Frontal cortex (tissue), 4 donors: ENCODE measurements around the gene STAB1. TPM values are rescaled to one million over a fixed set of nuclear protein-coding genes. Genes with fewer than 3 reads are reported as not detected.

Source experiments
- DNase-seq, 2 donors: peaks; one replicate each; pipeline ENCODE4 v3.0.0; 2012; ENCODE audit warnings: low spot score in 2 of 2
- FAIRE-seq: peaks from 2 replicates; lab custom pipeline; 2012; peaks lifted over from hg19 to GRCh38; lab: Jason Lieb, UNC
- total RNA-seq: library from RNA; depleted of rRNA; stranded (reverse); fragments of >200 nt; gene quantifications from one replicate; pipeline ENCODE4 v1.2.3, GENCODE V29; 2014
- donor health status: control.
- donor health status: control.
- donor health status: control.

STAB1 gene
- total RNA-seq, 1 donor from 2014 or later: 13.9 TPM

DNA sequence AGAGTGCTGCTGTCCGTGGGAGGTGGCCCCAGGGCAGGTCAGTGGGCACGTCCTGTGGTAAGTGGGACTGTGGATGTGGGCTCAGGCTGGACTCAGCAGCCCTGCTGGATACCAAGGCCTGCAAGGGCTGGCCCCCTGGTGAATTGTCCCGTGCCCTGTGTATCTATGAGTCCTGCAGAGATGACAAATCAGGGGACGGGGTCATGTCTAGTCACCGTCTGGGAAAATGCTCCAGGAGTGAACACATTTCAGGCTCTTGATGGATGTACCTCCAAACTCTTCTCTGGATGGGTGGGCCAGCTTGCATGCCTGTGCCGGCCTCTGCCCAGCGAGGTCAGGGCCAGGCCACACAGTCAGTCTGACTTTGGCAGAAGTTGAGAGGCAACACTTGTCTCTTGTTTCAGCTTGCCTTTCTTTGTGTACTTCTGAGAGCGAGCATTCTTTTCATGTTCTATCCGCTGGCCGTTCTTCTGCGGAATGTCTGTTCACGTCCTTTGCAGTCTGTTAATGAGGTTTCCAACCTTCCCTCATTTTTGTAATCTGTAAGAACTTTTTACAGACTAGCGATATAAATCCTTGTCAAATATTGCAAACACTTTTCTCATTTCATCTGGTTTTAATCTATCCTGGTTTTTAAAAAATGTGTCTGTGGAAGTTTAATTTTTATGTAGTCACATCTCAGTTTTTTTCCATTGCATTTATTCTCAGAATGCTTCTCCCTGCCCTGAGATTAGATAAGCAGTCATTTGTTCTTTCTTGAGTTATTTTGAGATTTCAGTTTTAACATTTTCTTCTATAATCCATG lies 11.4 kb upstream of the STAB1 start:
- DNase-seq (no peak), FAIRE-seq (no peak)

DNA sequence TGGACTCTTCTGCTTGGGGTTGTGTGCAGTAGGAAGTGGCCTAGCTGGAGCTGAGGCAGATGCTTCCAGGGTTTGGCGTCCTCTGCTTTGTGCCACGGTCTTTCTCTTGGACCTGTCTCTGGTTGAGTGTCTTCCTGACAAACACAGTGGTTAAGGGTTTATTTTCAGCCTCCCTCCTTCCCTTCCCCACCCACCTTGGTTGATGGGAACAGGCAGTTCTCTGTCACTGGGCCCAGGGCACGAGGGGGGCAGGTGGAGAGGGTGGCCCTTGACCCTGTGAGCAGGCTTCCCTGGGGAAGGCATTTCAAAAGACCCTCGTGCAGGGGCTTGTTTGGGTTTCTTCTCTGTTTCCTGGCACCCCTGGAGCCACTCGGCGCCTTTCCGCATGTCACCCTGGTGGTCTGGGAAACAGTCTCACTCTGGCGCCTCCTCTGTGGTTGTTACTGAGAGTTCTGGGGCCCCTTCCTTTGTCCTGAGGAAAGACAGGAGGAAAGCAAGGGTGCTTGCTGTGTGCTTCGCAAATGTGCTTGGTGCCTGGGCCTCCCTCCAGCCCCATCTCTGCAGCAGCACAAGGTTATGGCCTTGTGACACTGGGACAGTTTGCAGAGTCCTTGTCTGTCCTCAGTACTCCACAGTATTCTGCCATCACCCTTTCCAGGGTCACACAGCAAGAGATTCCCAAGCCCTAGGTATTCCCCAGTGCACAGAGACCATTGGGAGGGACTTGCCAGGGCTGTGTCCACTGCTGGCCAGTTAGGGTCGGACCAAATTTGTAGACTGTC lies 10.3 kb upstream of the STAB1 start:
- FAIRE-seq (no peak), DNase-seq (no peak)

DNA sequence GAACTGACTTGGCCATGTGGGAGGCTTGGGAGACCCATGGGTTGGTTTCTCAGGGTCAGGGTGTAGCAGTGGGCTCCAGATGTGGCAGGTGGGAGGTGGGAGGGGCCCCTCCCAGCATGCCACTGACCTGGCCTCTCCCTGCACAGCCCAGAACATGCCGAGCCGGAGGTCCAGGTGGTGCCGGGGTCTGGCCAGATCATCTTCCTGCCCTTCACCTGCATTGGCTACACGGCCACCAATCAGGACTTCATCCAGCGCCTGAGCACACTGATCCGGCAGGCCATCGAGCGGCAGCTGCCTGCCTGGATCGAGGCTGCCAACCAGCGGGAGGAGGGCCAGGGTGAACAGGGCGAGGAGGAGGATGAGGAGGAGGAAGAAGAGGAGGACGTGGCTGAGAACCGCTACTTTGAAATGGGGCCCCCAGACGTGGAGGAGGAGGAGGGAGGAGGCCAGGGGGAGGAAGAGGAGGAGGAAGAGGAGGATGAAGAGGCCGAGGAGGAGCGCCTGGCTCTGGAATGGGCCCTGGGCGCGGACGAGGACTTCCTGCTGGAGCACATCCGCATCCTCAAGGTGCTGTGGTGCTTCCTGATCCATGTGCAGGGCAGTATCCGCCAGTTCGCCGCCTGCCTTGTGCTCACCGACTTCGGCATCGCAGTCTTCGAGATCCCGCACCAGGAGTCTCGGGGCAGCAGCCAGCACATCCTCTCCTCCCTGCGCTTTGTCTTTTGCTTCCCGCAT lies 7.9 kb upstream of the STAB1 start:
- FAIRE-seq: no peak
- no peak for DNase-seq

DNA sequence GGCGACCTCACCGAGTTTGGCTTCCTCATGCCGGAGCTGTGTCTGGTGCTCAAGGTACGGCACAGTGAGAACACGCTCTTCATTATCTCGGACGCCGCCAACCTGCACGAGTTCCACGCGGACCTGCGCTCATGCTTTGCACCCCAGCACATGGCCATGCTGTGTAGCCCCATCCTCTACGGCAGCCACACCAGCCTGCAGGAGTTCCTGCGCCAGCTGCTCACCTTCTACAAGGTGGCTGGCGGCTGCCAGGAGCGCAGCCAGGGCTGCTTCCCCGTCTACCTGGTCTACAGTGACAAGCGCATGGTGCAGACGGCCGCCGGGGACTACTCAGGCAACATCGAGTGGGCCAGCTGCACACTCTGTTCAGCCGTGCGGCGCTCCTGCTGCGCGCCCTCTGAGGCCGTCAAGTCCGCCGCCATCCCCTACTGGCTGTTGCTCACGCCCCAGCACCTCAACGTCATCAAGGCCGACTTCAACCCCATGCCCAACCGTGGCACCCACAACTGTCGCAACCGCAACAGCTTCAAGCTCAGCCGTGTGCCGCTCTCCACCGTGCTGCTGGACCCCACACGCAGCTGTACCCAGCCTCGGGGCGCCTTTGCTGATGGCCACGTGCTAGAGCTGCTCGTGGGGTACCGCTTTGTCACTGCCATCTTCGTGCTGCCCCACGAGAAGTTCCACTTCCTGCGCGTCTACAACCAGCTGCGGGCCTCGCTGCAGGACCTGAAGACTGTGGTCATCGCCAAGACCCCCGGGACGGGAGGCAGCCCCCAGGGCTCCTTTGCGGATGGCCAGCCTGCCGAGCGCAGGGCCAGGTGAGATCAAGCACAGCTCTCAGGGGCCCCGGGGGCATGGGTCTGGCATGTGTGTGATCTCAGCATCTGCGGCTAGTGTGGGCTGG lies 7.1 kb upstream of the STAB1 start:
- no peak for FAIRE-seq

DNA sequence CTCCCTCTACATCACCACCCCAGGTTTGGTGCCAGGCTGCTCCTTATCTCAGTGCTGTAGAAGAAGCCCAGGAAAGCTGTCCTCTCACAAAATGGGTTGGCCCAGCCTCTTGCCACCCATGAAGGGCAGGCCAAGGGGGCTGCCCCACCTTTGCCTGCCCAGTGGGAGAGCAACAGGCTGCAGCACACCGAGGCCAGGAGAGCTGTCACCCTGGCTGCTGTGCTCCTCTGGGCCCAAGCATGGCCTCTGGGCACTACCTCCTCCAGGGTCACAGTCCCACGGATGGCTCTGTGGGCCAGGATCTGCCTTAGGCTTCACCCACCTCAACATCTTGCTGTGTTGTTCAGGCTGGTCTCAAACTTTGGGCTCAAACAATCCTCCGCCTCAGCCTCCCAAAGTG lies 6.4 kb upstream of the STAB1 start:
- FAIRE-seq (no peak), DNase-seq (no peak)

More for the DNA sequence above, 7.1 kb upstream of the STAB1 start:
- DNase-seq: no peak

DNA sequence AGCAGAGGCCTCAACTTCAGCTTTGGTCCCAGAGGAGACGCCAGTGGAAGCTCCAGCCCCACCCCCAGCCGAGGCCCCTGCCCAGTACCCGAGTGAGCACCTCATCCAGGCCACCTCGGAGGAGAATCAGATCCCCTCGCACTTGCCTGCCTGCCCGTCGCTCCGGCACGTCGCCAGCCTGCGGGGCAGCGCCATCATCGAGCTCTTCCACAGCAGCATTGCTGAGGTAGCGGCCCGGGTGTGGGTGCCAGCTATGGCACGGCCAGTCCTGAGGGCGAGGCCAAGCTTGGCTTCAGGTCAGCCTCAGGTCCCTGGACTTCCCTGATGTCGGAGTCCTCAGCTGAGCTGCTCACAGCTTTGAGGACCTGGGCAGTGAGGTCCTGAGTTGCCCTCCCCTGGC lies 5.7 kb upstream of the STAB1 start:
- FAIRE-seq (no peak), DNase-seq (no peak)

DNA sequence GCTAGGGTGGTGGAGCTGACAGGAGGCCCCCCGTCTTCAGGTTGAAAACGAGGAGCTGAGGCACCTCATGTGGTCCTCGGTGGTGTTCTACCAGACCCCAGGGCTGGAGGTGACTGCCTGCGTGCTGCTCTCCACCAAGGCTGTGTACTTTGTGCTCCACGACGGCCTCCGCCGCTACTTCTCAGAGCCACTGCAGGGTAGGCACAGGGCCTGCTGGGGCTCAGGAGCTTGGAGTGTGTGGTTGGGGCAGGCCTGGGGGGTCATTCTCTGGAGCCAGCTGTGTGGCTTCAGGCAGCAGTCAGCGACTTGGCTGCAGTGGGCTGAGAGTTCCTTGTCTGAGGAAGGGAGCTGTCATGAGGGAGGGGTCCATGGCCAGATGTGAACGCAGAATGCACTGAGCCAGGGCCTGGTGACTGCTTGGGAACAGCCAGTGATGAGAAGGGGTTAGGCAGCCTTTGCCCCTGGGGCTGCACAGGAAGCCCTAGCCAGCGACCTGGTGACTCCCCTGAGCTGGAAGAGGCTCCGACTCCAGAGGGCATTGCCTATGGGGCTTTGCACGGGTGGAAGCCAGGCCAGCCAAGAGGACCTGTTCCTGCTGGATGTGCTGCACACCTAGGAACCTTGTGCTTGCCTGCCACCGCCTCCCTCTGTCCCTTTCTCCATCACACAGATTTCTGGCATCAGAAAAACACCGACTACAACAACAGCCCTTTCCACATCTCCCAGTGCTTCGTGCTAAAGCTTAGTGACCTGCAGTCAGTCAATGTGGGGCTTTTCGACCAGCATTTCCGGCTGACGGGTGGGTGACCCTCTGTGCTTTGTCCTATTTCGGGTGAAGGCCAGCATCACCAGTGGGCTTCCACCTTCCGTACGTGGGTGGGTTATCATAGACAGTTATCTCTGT lies 4.9 kb upstream of the STAB1 start:
- FAIRE-seq (no peak), DNase-seq (no peak)

DNA sequence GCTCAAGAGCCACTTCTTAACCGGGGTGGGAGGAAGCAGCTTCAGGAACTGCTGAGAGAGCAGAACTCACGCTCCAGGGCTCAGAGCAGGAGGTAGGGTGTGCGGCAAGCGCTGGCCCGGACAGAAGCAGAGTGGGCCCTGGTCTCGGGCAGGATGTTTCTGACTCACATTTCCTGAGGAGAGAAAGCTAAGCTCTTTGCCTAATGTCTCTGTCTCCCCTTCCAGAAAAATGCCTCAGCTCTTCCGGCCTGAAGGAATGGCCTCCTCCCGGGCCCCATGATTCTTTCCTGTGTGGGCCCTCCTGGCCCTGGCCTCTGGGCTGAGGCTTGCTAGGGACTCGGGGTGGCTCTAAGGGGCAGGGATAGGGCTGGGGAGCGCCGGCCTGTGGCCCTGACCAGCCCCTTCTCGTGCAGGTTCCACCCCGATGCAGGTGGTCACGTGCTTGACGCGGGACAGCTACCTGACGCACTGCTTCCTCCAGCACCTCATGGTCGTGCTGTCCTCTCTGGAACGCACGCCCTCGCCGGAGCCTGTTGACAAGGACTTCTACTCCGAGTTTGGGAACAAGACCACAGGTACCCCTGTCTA lies 4.1 kb upstream of the STAB1 start:
- DNase-seq: peak in 1 of 2 donors; percentile 62
- no peak for FAIRE-seq

DNA sequence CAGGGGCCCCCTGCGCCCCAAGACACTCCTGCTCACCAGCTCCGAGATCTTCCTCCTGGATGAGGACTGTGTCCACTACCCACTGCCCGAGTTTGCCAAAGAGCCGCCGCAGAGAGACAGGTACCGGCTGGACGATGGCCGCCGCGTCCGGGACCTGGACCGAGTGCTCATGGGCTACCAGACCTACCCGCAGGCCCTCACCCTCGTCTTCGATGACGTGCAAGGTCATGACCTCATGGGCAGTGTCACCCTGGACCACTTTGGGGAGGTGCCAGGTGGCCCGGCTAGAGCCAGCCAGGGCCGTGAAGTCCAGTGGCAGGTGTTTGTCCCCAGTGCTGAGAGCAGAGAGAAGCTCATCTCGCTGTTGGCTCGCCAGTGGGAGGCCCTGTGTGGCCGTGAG lies 3.1 kb upstream of the STAB1 start:
- DNase-seq: no peak
- no peak for FAIRE-seq

DNA sequence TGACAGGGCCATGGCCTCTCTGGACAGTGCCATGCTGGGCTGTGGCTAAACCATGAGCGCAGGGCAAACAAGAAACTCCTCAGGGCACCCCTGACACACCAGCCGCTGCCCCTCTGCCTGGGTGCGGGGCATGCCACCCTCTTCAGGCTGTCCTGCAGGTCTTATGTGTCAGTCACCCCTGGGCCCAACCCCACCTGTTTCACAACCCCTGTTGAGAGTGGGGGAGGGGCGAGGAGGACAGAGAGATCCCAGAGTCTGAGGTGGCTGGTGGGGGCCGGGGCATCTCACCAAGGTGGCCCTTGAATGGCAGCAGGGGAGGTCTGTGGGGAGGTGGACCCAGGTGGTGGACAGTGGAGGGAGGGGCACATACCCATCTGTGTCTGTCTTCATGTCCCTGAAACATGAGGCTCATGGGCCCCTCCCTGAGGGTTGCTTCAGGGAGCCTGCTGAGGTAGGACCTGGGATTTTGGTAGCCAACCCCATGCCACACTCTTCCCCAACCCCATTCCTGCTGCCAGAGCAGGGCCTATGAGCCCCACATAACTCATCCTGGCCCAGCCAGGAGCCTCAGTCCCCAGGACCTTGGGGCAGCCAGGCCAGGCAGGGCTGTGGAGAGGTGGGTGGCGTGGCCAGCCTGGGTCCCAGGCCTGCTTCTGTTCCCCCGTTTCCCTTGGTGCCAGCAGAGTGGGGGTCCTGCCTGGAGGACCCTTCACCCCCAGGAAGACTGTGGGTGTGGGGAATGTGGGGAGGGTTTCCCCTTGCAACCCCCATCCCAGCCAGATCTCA lies 1.7 kb upstream of the STAB1 start:
- no peak for FAIRE-seq
- no peak for DNase-seq

DNA sequence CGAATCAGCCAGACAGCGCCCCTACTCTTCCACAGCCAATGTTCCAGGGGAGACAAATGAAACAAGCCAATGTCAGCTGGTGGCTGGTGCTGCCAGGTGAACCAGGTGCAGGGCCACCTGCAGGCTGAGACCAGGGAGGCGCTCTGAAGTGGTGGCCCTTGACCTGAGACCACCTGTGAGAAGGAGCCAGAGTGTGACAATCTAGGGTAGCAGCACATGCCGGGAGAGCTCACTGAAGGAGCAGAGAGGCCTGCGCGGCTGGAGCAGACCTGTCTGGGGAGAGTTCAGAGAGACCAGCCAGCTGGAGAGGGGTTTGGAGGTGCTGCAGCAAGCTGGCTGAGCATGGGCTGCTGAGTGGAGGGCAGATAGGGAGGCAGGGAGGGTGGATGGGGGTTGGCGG lies 693 bp upstream of the STAB1 start:
- no peak for FAIRE-seq
- no peak for DNase-seq

DNA sequence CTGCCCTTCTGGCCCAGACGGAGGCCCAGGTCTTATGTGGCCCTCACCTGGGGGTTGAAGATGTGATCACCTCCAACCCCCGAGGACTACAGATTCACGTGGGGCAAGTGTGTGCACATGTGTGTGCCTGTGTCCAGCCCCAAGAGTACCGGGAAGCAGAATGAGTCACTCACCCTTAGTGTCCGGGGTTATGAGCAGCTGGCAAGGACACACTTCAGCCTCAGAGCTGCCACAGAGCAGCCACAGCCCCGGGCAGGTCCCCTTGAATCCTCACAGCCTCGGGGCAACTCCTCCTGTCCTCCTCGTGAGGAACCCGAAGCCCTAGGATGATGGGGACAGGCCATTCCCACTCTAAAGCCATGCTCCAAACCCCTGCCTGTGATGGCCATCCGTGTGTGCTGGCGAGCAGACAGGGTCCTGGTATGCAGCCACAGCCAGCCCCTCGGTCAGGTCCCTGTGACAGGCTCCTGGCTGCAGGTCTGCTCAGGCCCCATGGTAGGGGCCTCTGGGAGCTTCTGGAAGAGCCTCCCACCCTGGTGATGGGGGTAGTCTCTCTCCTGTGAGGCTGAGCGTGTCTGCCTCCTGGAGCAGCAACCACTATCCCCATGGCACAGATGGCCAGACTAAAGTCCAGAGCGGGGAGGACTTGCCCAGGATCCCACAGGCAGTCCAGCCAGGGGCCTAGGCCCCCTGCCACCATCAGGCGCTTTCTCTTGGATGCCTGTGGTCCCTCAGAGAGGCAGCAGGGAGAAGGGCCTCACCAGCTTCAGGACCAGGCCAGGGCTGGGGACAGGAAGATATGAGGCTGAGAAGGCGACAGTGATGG lies 852 bp downstream of the STAB1 start:
- DNase-seq: no peak

DNA sequence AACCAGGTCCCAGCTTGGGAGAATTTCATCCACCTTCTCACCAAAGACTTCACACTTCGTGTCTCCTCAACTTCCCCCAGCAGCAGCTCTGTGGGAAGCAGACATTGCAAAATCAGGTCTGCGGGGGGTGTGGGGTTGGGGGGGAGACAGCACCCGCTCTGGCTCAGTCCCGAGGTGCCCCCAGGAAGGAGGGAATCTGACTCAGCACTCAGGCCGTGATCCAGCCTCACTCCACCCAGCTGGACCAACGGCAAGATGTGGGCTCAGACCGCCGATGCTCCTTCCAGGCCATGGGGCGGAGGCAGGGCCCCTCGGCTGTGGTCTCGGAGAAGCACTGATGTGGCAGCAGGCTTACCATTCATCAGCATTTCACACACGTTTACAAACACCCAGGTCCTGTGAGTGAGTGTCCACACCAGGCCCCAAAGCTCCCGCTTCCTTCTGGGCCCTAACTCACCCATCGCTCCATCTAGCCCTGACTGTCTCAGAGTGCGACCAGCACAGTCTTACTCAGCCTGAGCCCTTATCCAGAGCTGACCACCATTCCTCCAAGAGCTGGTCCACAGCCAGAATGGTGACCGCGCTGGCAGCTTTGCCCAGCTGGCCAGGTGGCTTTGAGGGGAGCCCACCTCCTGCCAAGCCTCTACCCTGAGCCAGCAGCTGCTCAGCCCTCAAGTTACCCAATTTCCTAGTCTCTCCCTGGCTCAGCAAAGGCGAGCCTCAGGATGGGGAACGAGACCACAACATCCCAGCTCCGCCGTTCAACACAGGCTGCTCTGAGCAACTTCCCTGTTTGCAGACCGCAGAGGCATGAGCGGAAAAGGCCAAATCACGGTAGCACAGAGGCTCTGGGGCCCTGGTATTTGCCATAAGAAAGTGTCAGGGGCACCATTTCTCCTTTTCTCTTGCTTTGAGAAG lies 3.3 kb downstream of the STAB1 start:
- FAIRE-seq (no peak), DNase-seq (peak in 1 of 2 donors; percentile 58)

More for the DNA sequence above, 852 bp downstream of the STAB1 start:
- FAIRE-seq: no peak

DNA sequence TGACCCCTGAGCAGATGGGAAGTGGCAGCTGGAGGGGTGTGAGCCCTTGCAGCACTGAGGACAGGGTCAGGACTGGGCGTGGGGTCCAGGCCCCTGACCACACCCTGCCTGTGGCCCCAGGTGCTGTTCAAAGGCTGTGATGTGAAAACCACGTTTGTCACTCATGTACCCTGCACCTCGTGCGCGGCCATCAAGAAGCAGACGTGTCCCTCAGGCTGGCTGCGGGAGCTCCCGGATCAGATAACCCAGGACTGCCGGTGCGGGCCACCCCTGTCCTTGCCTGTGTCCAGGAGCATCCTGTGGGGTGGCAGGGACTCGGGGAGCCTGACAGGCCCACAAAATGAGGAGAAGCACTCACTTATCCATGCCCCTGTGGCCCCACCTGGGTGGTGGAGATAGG lies 5.9 kb downstream of the STAB1 start:
- FAIRE-seq (no peak), DNase-seq (no peak)

DNA sequence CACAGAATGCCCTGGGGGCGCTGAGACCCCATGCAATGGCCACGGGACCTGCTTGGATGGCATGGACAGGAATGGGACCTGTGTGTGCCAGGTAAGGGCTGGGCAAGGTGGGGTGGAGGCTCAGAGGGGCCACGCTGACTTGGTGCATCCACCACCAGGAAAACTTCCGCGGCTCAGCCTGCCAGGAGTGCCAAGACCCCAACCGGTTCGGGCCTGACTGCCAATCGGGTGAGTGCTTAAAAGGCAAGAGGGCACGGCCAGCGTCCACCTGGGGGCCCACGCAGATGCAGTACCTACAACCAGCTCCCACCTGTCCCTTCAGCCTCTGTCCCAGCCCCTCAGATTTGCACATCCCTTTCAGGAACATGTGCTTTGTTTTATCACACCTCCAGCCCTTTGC lies 6.9 kb downstream of the STAB1 start:
- no peak for DNase-seq

More for the DNA sequence above, 6.9 kb downstream of the STAB1 start:
- FAIRE-seq: no peak
